HCT116 (cell line): ENCODE data around the gene ENPP3. TPM values are rescaled to one million over a fixed set of nuclear protein-coding genes. Genes with fewer than 3 reads are reported as not detected.

Experiments
- ATAC-seq: fragments of 200-7000 bp; cut with Tn5 transposase; 2 replicates; pipeline ENCODE4 v1.9.1; 2020; ENCODE audit warnings: mild to moderate bottlenecking, moderate library complexity
- BruUV-seq: library from RNA; stranded (reverse); fragments of 400-500 nt; replicated peaks from 2 replicates; lab custom pipeline; 2021; lab: Mats Ljungman, UMichigan
- CTCF ChIA-PET: fragments of 300-600 bp; sonication (Branson Sonifier 250); formaldehyde crosslinking; loops from one replicate; lab custom pipeline; 2021; ENCODE audit warnings: antibody characterized with exemption; lab: Charles Lee
- POLR2A ChIA-PET: fragments of 300-600, 350-600 bp; sonication (Branson Sonifier 250); formaldehyde crosslinking; loops from one replicate; lab custom pipeline; 2021; ENCODE audit warnings: antibody characterized with exemption; lab: Charles Lee
- RAD21 ChIA-PET, 2 experiments: fragments of 300-600 bp; sonication (Branson Sonifier 250); formaldehyde crosslinking; loops; one replicate each; lab custom pipeline; 2023; ENCODE audit warnings: low total read pairs in 2 of 2; ENCODE audit not compliant: uncharacterized antibody in 2 of 2, unreplicated experiment in 2 of 2, low non-redundant PET in 1 of 2; lab: Charles Lee
- DNase-seq: peaks from one replicate; pipeline ENCODE4 v3.0.0-alpha.2; 2010; ENCODE audit warnings: low read depth, low spot score
- H2AFZ ChIP-seq: fragments of 200-600 bp; shearing (Covaris generic), sonication (generic); 2 replicates; pipeline ENCODE4 v1.6.1; 2017; ENCODE audit warnings: low read depth, mixed run types, mixed read lengths, antibody characterized with exemption, low read length; ENCODE audit not compliant: poor library complexity, severe bottlenecking
- H3K27ac ChIP-seq: 2 replicates; pipeline ENCODE4 v1.5.1; 2012; ENCODE audit warnings: low read depth, low read length
- H3K27me3 ChIP-seq: fragments of 200-600 bp; sonication (generic); 2 replicates; pipeline ENCODE4 v1.6.1; 2016; ENCODE audit warnings: mixed run types, low read length, mixed read lengths; ENCODE audit not compliant: insufficient read depth
- H3K36me3 ChIP-seq, 2 experiments: fragments of 200-500 bp in 1 of 2; fragments of 200-600 bp in 1 of 2; sonication (Bioruptor generic) in 1 of 2; sonication (generic) in 1 of 2; 2 replicates each; pipeline versions ENCODE4 v1.5.1 to v1.6.1; 2014 to 2016; ENCODE audit warnings: low read length in 2 of 2, inconsistent platforms in 1 of 2, mixed read lengths in 1 of 2, mixed run types in 1 of 2; ENCODE audit not compliant: insufficient read depth in 2 of 2, control insufficient read depth in 1 of 2
- H3K4me1 ChIP-seq, 2 experiments: fragments of 200-600 bp in 1 of 2; sonication (generic) in 1 of 2; 2 replicates each; pipeline versions ENCODE4 v1.5.1 to v1.6.1; 2012 to 2017; ENCODE audit warnings: low read length in 2 of 2, inconsistent platforms in 1 of 2, mild to moderate bottlenecking in 1 of 2, mixed read lengths in 1 of 2, mixed run types in 1 of 2, moderate library complexity in 1 of 2; ENCODE audit not compliant: insufficient read depth in 2 of 2, control insufficient read depth in 1 of 2
- H3K4me2 ChIP-seq: fragments of 200-600 bp; sonication (generic); 2 replicates; pipeline ENCODE4 v1.6.1; 2017; ENCODE audit warnings: mixed run types, low read length, mixed read lengths
- H3K4me3 ChIP-seq, 2 experiments: fragments of 200-600 bp in 1 of 2; sonication (generic) in 1 of 2; replicated peaks in 1 of 2; 2 replicates each; pipeline ENCODE4 v1.5.1; 2011 to 2016; ENCODE audit warnings: low read length in 2 of 2, control low read depth in 1 of 2, low read depth in 1 of 2, mild to moderate bottlenecking in 1 of 2, mixed read lengths in 1 of 2, mixed run types in 1 of 2
- H3K79me2 ChIP-seq: fragments of 200-600 bp; sonication (generic); 2 replicates; pipeline ENCODE4 v1.6.1; 2017; ENCODE audit warnings: mild to moderate bottlenecking, mixed run types, low read length, moderate library complexity, mixed read lengths; ENCODE audit not compliant: insufficient read depth
- H3K9ac ChIP-seq: fragments of 200-600 bp; sonication (generic); 2 replicates; pipeline ENCODE4 v1.6.1; 2016; ENCODE audit warnings: low read length, mixed read lengths
- H3K9me2 ChIP-seq: fragments of 200-600 bp; sonication (generic), shearing (Covaris generic); 2 replicates; pipeline ENCODE4 v1.6.1; 2017; ENCODE audit warnings: mixed run types, mild to moderate bottlenecking, moderate library complexity; ENCODE audit not compliant: insufficient read depth
- H3K9me3 ChIP-seq, 2 experiments: fragments of 200-500 bp in 1 of 2; fragments of 200-600 bp in 1 of 2; sonication (Bioruptor generic) in 1 of 2; sonication (generic) in 1 of 2; 2 replicates each; pipeline ENCODE4 v1.6.1; 2014 to 2017; ENCODE audit warnings: low read length in 2 of 2, mixed read lengths in 2 of 2, inconsistent platforms in 1 of 2, low read depth in 1 of 2, mild to moderate bottlenecking in 1 of 2, mixed run types in 1 of 2, moderate library complexity in 1 of 2; ENCODE audit not compliant: control insufficient read depth in 1 of 2, insufficient read depth in 1 of 2
- H4K20me1 ChIP-seq: fragments of 200-600 bp; sonication (generic), shearing (Covaris generic); 2 replicates; pipeline ENCODE4 v1.6.1; 2017; ENCODE audit warnings: mixed run types, mild to moderate bottlenecking, moderate library complexity; ENCODE audit not compliant: insufficient read depth
- CBX3 ChIP-seq: IDR thresholded peaks from 2 replicates; pipeline ENCODE4 v1.6.1; 2012; ENCODE audit warnings: low read depth
- EZH2 ChIP-seq: fragments of 200-600 bp; sonication (generic); IDR thresholded peaks from 2 replicates; pipeline ENCODE4 v1.6.1; 2017; ENCODE audit warnings: antibody characterized with exemption, mixed run types
- EZH2phosphoT487 ChIP-seq: fragments of 200-600 bp; IDR thresholded peaks from 2 replicates; pipeline ENCODE4 v1.6.1; 2018; ENCODE audit warnings: antibody characterized with exemption, borderline replicate concordance
- FOSL1 ChIP-seq: IDR thresholded peaks from 2 replicates; pipeline ENCODE4 v1.6.1; 2012; ENCODE audit warnings: low read depth
- POLR2A ChIP-seq: IDR thresholded peaks from 2 replicates; pipeline ENCODE4 v1.7.0; 2011; ENCODE audit warnings: borderline replicate concordance; ENCODE audit not compliant: insufficient read depth, insufficient read length; ENCODE audit errors: extremely low read depth
- POLR2AphosphoS5 ChIP-seq: IDR thresholded peaks from 2 replicates; pipeline ENCODE4 v1.6.1; 2011; ENCODE audit warnings: mild to moderate bottlenecking, low read depth, low read length, moderate library complexity
- RAD21 ChIP-seq: IDR thresholded peaks from 2 replicates; pipeline ENCODE4 v1.6.1; 2012; ENCODE audit warnings: low read depth, mild to moderate bottlenecking
- SIN3A ChIP-seq: IDR thresholded peaks from 2 replicates; pipeline ENCODE4 v1.6.1; 2012; ENCODE audit warnings: low read depth
- SP1 ChIP-seq: IDR thresholded peaks from 2 replicates; pipeline ENCODE4 v1.6.1; 2012; ENCODE audit warnings: low read depth
- TCF7L2 ChIP-seq: IDR thresholded peaks from 2 replicates; pipeline ENCODE4 v1.7.0; 2011; ENCODE audit warnings: borderline replicate concordance, inconsistent platforms; ENCODE audit not compliant: insufficient read depth, insufficient read length; ENCODE audit errors: extremely low read depth
- YY1 ChIP-seq: IDR thresholded peaks from 2 replicates; pipeline ENCODE4 v1.6.1; 2011; ENCODE audit warnings: low read length, low read depth, moderate library complexity, mild to moderate bottlenecking; ENCODE audit not compliant: insufficient replicate concordance; ENCODE audit errors: extremely low read depth
- ZNF274 ChIP-seq: fragments of 200-500 bp; sonication (Bioruptor generic); IDR thresholded peaks from 2 replicates; pipeline ENCODE4 v1.6.1; 2014; ENCODE audit warnings: mild to moderate bottlenecking, low read depth, low read length, inconsistent platforms
- intact Hi-C: fragments of 100-400 bp; cut with micrococcal nuclease; formaldehyde crosslinking; loops from 2 replicates; pipeline ENCODE4 v1.10.0; 2022
- total RNA-seq: library from RNA; stranded (reverse); gene quantifications from one replicate; pipeline ENCODE4 v1.2.1, GENCODE V29; 2021; ENCODE audit not compliant: unreplicated experiment
- TF ChIP-seq, protein P1 (sequence below): IDR thresholded peaks from 2 replicates; pipeline ENCODE4 v1.6.1; 2012
- TF ChIP-seq, protein P2 (sequence below): IDR thresholded peaks from 2 replicates; pipeline ENCODE4 v1.6.1; 2011; ENCODE audit warnings: mild to moderate bottlenecking, low read length, moderate library complexity; ENCODE audit not compliant: insufficient replicate concordance; ENCODE audit errors: extremely low read depth
- TF ChIP-seq, protein P3 (sequence below), 3 experiments: fragments of 200-600 bp in 1 of 3; sonication (generic) in 1 of 3; IDR thresholded peaks in 2 of 3; conservative IDR thresholded peaks in 1 of 3; 2 replicates each; pipeline ENCODE4 v1.5.1; 2012 to 2017; ENCODE audit warnings: low read depth in 2 of 3, low read length in 2 of 3, antibody characterized with exemption in 1 of 3, borderline replicate concordance in 1 of 3, control low read depth in 1 of 3, mild to moderate bottlenecking in 1 of 3, mixed read lengths in 1 of 3, mixed run types in 1 of 3, moderate library complexity in 1 of 3; ENCODE audit not compliant: insufficient read depth in 1 of 3
- TF ChIP-seq, protein P4 (sequence below): IDR thresholded peaks from 2 replicates; pipeline ENCODE4 v1.6.1; 2012; ENCODE audit warnings: low read depth
- TF ChIP-seq, protein P5 (sequence below): IDR thresholded peaks from 2 replicates; pipeline ENCODE4 v1.6.1; 2012

ENPP3 gene
- total RNA-seq, 1 experiment from 2014 or later: 0.15 TPM

DNA sequence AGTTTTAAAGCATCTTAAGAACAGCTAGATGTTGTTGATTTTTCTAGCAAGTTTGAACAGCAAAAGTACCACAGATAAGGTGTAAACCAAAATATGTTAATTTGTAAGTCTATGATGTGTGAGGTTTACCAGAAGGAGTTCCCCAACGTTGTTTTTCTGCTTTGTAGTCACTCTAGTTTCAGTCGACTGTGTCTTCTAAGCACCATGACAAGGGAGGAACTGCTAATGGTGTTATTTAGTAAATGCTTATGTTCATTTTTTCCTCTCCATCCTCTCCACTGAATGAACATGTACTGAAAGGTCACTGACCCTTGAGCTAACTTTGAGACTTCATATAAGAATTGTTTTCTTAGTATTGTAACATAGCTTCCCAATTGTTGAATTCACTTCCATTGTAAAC is 3.0 kb downstream of the ENPP3 start:
- DNase-seq: no peak
- ChIA-PET RAD21 (no interaction called here), POLR2A (no interaction called here), CTCF (interaction anchor here (2.0 kb wide), 1 partner anchor 11 kb away, joined by 16 read pairs; the partner anchor contains the start of gene MED23)
- H3K9ac ChIP-seq: no peak overlapping the region
- H2AFZ ChIP-seq: no peak overlapping the region
- no TSS peak for BruUV-seq
- no peak overlapping the region for H3K27ac ChIP-seq
- no peaks in the 10 kb centered on the region for H3K9me3 ChIP-seq
- no peaks in the 10 kb centered on the region for H3K79me2 ChIP-seq
- no peaks in the 10 kb centered on the region for H3K36me3 ChIP-seq
- TF ChIP-seq CBX3: no peak
- TF ChIP-seq SIN3A: no peak
- TF ChIP-seq TCF7L2: no peak
- TF ChIP-seq ZNF274: no peak
- TF ChIP-seq FOSL1: no peak
- no peak for TF ChIP-seq SP1
- no peak for TF ChIP-seq RAD21
- TF ChIP-seq, protein P1, sequence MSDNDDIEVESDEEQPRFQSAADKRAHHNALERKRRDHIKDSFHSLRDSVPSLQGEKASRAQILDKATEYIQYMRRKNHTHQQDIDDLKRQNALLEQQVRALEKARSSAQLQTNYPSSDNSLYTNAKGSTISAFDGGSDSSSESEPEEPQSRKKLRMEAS: no peak
- TF ChIP-seq, protein P2, sequence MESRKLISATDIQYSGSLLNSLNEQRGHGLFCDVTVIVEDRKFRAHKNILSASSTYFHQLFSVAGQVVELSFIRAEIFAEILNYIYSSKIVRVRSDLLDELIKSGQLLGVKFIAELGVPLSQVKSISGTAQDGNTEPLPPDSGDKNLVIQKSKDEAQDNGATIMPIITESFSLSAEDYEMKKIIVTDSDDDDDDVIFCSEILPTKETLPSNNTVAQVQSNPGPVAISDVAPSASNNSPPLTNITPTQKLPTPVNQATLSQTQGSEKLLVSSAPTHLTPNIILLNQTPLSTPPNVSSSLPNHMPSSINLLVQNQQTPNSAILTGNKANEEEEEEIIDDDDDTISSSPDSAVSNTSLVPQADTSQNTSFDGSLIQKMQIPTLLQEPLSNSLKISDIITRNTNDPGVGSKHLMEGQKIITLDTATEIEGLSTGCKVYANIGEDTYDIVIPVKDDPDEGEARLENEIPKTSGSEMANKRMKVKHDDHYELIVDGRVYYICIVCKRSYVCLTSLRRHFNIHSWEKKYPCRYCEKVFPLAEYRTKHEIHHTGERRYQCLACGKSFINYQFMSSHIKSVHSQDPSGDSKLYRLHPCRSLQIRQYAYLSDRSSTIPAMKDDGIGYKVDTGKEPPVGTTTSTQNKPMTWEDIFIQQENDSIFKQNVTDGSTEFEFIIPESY: no peak
- TF ChIP-seq, protein P3, sequence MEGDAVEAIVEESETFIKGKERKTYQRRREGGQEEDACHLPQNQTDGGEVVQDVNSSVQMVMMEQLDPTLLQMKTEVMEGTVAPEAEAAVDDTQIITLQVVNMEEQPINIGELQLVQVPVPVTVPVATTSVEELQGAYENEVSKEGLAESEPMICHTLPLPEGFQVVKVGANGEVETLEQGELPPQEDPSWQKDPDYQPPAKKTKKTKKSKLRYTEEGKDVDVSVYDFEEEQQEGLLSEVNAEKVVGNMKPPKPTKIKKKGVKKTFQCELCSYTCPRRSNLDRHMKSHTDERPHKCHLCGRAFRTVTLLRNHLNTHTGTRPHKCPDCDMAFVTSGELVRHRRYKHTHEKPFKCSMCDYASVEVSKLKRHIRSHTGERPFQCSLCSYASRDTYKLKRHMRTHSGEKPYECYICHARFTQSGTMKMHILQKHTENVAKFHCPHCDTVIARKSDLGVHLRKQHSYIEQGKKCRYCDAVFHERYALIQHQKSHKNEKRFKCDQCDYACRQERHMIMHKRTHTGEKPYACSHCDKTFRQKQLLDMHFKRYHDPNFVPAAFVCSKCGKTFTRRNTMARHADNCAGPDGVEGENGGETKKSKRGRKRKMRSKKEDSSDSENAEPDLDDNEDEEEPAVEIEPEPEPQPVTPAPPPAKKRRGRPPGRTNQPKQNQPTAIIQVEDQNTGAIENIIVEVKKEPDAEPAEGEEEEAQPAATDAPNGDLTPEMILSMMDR (IDR thresholded peaks at IDR 0.05 in 2 of 3, conservative IDR thresholded peaks at IDR 0.05 in 1 of 3; ENCODE audit: borderline replicate concordance in 1 of 3, insufficient read depth in 1 of 3, low read depth in 2 of 3, low read length in 2 of 3): no peak
- TF ChIP-seq POLR2AphosphoS5: no peak
- TF ChIP-seq EZH2phosphoT487: no peak
- no peak for TF ChIP-seq YY1
- TF ChIP-seq, protein P4, sequence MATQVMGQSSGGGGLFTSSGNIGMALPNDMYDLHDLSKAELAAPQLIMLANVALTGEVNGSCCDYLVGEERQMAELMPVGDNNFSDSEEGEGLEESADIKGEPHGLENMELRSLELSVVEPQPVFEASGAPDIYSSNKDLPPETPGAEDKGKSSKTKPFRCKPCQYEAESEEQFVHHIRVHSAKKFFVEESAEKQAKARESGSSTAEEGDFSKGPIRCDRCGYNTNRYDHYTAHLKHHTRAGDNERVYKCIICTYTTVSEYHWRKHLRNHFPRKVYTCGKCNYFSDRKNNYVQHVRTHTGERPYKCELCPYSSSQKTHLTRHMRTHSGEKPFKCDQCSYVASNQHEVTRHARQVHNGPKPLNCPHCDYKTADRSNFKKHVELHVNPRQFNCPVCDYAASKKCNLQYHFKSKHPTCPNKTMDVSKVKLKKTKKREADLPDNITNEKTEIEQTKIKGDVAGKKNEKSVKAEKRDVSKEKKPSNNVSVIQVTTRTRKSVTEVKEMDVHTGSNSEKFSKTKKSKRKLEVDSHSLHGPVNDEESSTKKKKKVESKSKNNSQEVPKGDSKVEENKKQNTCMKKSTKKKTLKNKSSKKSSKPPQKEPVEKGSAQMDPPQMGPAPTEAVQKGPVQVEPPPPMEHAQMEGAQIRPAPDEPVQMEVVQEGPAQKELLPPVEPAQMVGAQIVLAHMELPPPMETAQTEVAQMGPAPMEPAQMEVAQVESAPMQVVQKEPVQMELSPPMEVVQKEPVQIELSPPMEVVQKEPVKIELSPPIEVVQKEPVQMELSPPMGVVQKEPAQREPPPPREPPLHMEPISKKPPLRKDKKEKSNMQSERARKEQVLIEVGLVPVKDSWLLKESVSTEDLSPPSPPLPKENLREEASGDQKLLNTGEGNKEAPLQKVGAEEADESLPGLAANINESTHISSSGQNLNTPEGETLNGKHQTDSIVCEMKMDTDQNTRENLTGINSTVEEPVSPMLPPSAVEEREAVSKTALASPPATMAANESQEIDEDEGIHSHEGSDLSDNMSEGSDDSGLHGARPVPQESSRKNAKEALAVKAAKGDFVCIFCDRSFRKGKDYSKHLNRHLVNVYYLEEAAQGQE: no peak
- TF ChIP-seq, protein P5, sequence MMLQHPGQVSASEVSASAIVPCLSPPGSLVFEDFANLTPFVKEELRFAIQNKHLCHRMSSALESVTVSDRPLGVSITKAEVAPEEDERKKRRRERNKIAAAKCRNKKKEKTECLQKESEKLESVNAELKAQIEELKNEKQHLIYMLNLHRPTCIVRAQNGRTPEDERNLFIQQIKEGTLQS: no peak
- no peak for TF ChIP-seq EZH2
- TF ChIP-seq POLR2A: no peak
- no peaks in the 10 kb centered on the region for H3K9me2 ChIP-seq
- no peaks in the 10 kb centered on the region for H4K20me1 ChIP-seq
- ATAC-seq: no peak
- intact Hi-C loops: no loop called here
- no peak overlapping the region for H3K4me2 ChIP-seq
- H3K27me3 ChIP-seq: no peaks in the 10 kb centered on the region
- no peak overlapping the region for H3K4me3 ChIP-seq
- H3K4me1 ChIP-seq: peaks cover 0 to 11% of the 10 kb centered on the region in 2 experiments; a peak in 2 of 4 replicates
